CD4-positive, alpha-beta memory T cell (primary cell): ENCODE data around the gene PLCG2. TPM values are rescaled to one million over a fixed set of nuclear protein-coding genes. Genes with fewer than 3 reads are reported as not detected.
"Not testable (repeated sequence)": the region's sequence is repeated elsewhere in the genome, so short reads cannot be mapped to it uniquely, and the experiment has no call there.

Experiments
- CTCF ChIA-PET: fragments of 350-600 bp; sonication (Branson Sonifier 250); formaldehyde crosslinking; loops from one replicate; lab custom pipeline; 2021; ENCODE audit warnings: inconsistent platforms; ENCODE audit not compliant: partially characterized antibody; lab: Charles Lee
- POLR2A ChIA-PET: fragments of 350-600 bp; sonication (Branson Sonifier 250); formaldehyde crosslinking; loops from one replicate; lab custom pipeline; 2021; ENCODE audit not compliant: partially characterized antibody; lab: Charles Lee
- DNase-seq, 5 donors: peaks; one replicate each; pipeline versions ENCODE4 v3.0.0 to v3.0.0-alpha.2; 2020 to 2022; ENCODE audit warnings: mixed read lengths in 1 of 5
- H3K27ac ChIP-seq: one replicate; pipeline ENCODE4 v1.7.0; 2013; ENCODE audit warnings: low read depth, low read length
- H3K27me3 ChIP-seq: 2 replicates; pipeline ENCODE4 v1.7.0; 2013; ENCODE audit warnings: mild to moderate bottlenecking, low read length, moderate library complexity; ENCODE audit not compliant: insufficient read depth
- H3K36me3 ChIP-seq: 2 replicates; pipeline ENCODE4 v1.7.0; 2013; ENCODE audit warnings: mild to moderate bottlenecking, low read length, moderate library complexity; ENCODE audit not compliant: insufficient read depth
- H3K4me1 ChIP-seq: 2 replicates; pipeline ENCODE4 v1.7.0; 2013; ENCODE audit warnings: mild to moderate bottlenecking, low read length, moderate library complexity; ENCODE audit not compliant: insufficient read depth
- H3K4me3 ChIP-seq, 2 donors: one replicate each; pipeline ENCODE4 v1.7.0; 2013; ENCODE audit warnings: low read length in 2 of 2, mild to moderate bottlenecking in 1 of 2
- H3K9me3 ChIP-seq, 2 donors: one replicate each; pipeline ENCODE4 v1.7.0; 2013; ENCODE audit warnings: low read length in 2 of 2, control low read depth in 1 of 2; ENCODE audit not compliant: control insufficient read depth in 1 of 2
- H3K27ac Mint-ChIP-seq, 7 donors: one replicate each; pipeline ENCODE4 v1.8.0; 2020 to 2021; ENCODE audit warnings: mixed read lengths in 7 of 7, mild to moderate bottlenecking in 6 of 7, inconsistent platforms in 3 of 7, moderate library complexity in 3 of 7
- H3K27me3 Mint-ChIP-seq, 2 donors: one replicate each; pipeline ENCODE4 v1.8.0; 2020 to 2021; ENCODE audit warnings: mixed read lengths in 2 of 2
- H3K36me3 Mint-ChIP-seq, 2 donors: one replicate each; pipeline ENCODE4 v1.8.0; 2020 to 2021; ENCODE audit warnings: mixed read lengths in 2 of 2, inconsistent platforms in 1 of 2, mild to moderate bottlenecking in 1 of 2
- H3K4me1 Mint-ChIP-seq, 4 donors: one replicate each; pipeline ENCODE4 v1.8.0; 2020 to 2021; ENCODE audit warnings: mixed read lengths in 4 of 4, mild to moderate bottlenecking in 1 of 4
- H3K4me3 Mint-ChIP-seq, 8 donors: one replicate each; pipeline ENCODE4 v1.8.0; 2020 to 2021; ENCODE audit warnings: mixed read lengths in 8 of 8, mild to moderate bottlenecking in 7 of 8, moderate library complexity in 6 of 8, inconsistent platforms in 3 of 8
- H3K9me3 Mint-ChIP-seq, 8 donors: one replicate each; pipeline ENCODE4 v1.8.0; 2020 to 2021; ENCODE audit warnings: mixed read lengths in 8 of 8, mild to moderate bottlenecking in 5 of 8, inconsistent platforms in 3 of 8, moderate library complexity in 1 of 8
- intact Hi-C: fragments of 100-400 bp; cut with micrococcal nuclease; formaldehyde crosslinking; loops from one replicate; pipeline ENCODE4 v1.15.1; 2023
- polyA plus RNA-seq, 2 donors: library from polyadenylated mRNA; unstranded; fragments of 300-500 nt; fragmentation: Illumina TruSeq; gene quantifications; one replicate each; pipeline ENCODE4 v1.2.3, GENCODE V29; 2021
- total RNA-seq, 2 experiments: library from RNA; stranded (reverse); gene quantifications; one replicate each; pipeline ENCODE4 v1.2.3, GENCODE V29; 2021

The PLCG2 gene
- total and polyA plus RNA-seq, 4 experiments from 2014 or later = 0.63 to 2.4 (median 2.1) TPM

DNA sequence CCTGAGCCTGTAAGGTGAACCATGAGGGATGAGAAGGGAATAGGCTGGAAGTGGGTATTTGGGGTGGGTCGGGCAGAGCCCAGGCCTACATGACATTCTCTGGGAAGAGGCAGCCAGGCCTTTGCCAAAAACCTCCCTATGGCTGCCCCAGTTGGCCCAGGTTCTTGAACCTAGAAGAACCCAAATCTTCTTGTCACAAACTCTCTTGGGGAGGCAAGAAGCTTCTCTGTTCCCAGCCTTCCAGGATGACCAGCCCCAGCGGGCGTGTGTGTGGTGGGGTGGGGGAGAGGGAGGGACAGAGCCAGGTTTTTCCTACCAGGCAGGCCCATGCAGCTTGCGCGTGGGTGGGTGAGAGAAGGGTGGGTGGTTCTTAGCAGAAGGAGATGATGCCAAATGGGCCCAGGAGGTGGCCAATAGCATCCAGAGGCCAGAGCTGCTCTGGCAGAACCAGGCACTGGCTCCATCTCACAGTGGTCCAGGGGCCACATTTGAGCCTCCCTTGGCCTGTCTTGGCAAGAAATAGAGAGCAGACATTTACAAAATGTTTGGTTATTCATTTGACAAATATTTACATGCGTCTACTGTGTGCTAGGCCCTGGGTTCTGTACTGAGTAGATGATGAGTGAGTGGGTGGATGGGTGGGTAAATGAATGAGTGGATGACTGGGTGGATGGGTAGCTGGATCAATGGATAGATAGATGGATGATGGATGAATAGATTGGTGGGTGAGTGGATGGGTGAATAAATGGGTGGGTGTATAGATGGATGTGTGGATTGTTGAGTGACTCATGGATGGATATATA is 44.3 kb upstream of the PLCG2 start:
- Mint-ChIP-seq H3K36me3 (no peaks in the 10 kb centered on the region), H3K4me1 (peaks cover 8 to 19% (median 14%) of the 10 kb centered on the region in 4 donors), H3K27me3 (no peaks in the 10 kb centered on the region), H3K27ac (no peak overlapping the region), H3K9me3 (no peaks in the 10 kb centered on the region), H3K4me3 (no peak overlapping the region)
- H3K27ac ChIP-seq = no peak overlapping the region
- H3K4me3 ChIP-seq = no peak overlapping the region
- CTCF ChIA-PET = interaction anchor here (0.8 to 6.2 kb wide), 10 partner anchors 10 to 731 kb away, joined by 3 to 54 read pairs (median 6); no protein-coding TSS in a partner anchor
- DNase-seq = no peak
- POLR2A ChIA-PET = interaction anchor here (1.1 kb wide), 1 partner anchor 20 kb away, joined by 4 read pairs; no protein-coding TSS in a partner anchor
- intact Hi-C loops = no loop called here
- peaks cover 16% of the 10 kb centered on the region for H3K4me1 ChIP-seq
- H3K9me3 ChIP-seq = no peaks in the 10 kb centered on the region
- no peaks in the 10 kb centered on the region for H3K27me3 ChIP-seq
- no peaks in the 10 kb centered on the region for H3K36me3 ChIP-seq

DNA sequence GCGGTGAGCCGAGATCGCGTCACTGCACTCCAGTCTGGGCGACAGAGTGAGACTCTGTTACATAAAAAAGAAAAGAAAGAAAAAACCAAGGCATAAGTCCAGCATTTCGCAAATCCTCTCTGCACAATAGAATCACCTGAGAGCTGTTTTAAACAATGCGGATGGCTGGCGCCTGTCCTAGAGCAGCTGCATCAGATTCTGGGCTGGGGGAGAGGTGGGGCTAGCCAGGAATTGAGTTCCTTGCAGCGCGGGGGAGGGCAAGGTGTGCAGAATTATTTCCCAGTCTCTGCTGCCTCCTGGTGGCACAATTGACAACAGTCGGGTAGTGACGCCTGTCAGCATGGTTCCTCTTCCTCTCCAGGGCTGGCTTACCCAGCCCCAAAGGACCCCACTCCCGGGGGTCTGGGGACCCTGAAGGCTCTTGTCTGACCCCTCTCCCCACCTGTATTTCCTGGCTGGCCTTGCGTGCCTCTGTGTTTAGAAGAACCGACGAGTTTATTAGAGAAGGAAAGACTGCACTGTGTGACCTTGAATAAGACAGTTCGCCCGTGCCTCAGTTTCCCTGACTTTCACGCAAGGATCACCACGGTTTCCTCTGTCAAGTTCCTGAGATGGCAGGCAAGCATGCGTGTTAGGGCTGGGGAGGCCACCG is 41.1 kb upstream of the PLCG2 start:
- DNase-seq = peak; percentile 80 to 84 (median 81)
- Histone ChIP-seq H3K27me3 (no peaks in the 10 kb centered on the region), H3K4me3 (peak overlapping the region in 1 of 2 donors; percentile 3), H3K27ac (no peak overlapping the region), H3K9me3 (no peaks in the 10 kb centered on the region), H3K36me3 (no peaks in the 10 kb centered on the region), H3K4me1 (peaks cover 4% of the 10 kb centered on the region)
- Mint-ChIP-seq H3K27ac (peak overlapping the region in 5 of 7 donors; percentile 22 to 78 (median 30)), H3K4me3 (peak overlapping the region; percentile 67 to 82 (median 75)), H3K9me3 (no peaks in the 10 kb centered on the region), H3K27me3 (no peaks in the 10 kb centered on the region), H3K4me1 (peaks cover 0 to 12% (median 7%) of the 10 kb centered on the region in 4 donors), H3K36me3 (no peaks in the 10 kb centered on the region)
- CTCF ChIA-PET = interaction anchor here (0.7 to 6.2 kb wide), 18 partner anchors 9 to 734 kb away, joined by 3 to 54 read pairs (median 4); no protein-coding TSS in a partner anchor
- POLR2A ChIA-PET = interaction anchor here (0.6 to 1.2 kb wide), 2 partner anchors 338 to 535 kb away, joined by 3 to 4 read pairs; no protein-coding TSS in a partner anchor
- intact Hi-C loops = loop anchor here (1.0 to 2.0 kb wide), 3 partner anchors 15 to 335 kb away; no protein-coding TSS in a partner anchor

DNA sequence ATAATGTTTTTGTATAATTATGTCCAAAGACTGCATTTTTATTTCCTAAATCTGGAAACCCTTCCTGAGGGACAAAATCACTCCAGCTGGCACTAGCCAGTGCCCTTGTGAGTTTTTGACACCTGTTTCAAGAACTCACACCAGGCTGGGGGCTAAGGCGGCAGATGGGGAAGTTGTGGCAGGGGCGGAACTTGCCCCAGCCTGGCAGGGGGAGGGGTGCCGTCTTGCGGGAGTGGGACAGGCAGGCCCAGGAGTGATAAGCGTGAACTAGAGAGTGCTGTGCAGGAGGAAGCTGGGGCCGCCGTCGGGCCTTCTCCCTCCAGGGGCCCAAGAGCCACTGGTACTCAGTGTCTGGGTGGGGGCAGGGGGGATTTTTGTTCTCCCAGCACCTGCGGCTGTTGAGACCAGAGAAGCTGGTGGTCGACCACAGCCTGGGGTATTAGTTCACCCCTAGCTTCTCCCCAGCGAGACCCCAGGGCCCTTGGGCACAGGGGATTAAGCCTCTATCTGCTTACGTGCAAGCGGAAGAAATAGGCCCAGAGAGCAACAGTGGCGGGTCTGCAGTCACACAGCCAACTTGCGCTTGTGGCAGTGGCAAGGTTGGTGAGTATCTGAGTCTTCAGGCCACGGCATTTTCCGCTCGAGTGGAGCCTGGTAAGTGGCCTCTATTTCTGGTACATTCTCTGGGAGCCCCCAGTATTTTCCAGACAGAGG is 40.2 kb upstream of the PLCG2 start:
- POLR2A ChIA-PET = no interaction called here
- Histone ChIP-seq H3K27me3 (no peaks in the 10 kb centered on the region), H3K27ac (no peak overlapping the region), H3K4me3 (no peak overlapping the region), H3K9me3 (no peaks in the 10 kb centered on the region), H3K36me3 (no peaks in the 10 kb centered on the region), H3K4me1 (peaks cover 4% of the 10 kb centered on the region)
- H3K9me3 Mint-ChIP-seq = no peaks in the 10 kb centered on the region
- no peak overlapping the region for H3K27ac Mint-ChIP-seq
- no peaks in the 10 kb centered on the region for H3K36me3 Mint-ChIP-seq
- H3K27me3 Mint-ChIP-seq = no peaks in the 10 kb centered on the region
- intact Hi-C loops = loop anchor here (1.0 to 2.0 kb wide), 3 partner anchors 16 to 336 kb away; no protein-coding TSS in a partner anchor
- CTCF ChIA-PET = interaction anchor here (0.6 to 6.2 kb wide), 10 partner anchors 9 to 584 kb away, joined by 3 to 54 read pairs (median 10); no protein-coding TSS in a partner anchor
- no peak for DNase-seq
- H3K4me3 Mint-ChIP-seq = no peak overlapping the region
- peaks cover 0 to 12% (median 7%) of the 10 kb centered on the region in 4 donors for H3K4me1 Mint-ChIP-seq

DNA sequence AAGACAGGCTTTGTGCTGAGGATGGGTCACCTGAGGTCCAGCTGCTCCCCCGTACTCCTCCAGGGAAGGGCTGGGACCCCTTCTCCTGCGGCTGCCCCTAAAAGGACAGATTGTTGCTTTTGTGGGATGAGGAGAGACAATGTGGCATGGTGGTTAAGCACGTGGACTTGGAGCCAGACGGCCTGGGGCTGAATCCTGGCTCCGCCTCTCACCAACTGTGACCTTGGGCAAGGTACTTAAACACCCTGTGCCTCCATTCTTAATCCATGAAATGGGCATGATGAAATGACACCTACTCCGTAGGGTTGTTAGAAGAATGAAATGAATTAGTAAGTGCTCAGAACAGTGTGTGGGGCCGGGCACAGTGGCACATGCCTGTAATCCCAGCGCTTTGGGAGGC is 39.6 kb upstream of the PLCG2 start:
- intact Hi-C loops = loop anchor here (2.0 kb wide), 1 partner anchor 17 kb away; no protein-coding TSS in a partner anchor
- Histone ChIP-seq H3K36me3 (no peaks in the 10 kb centered on the region), H3K4me1 (peaks cover 4% of the 10 kb centered on the region), H3K27ac (no peak overlapping the region), H3K9me3 (no peaks in the 10 kb centered on the region), H3K4me3 (no peak overlapping the region), H3K27me3 (no peaks in the 10 kb centered on the region)
- H3K9me3 Mint-ChIP-seq = no peaks in the 10 kb centered on the region
- no peak overlapping the region for H3K27ac Mint-ChIP-seq
- DNase-seq = no peak
- H3K4me3 Mint-ChIP-seq = no peak overlapping the region
- H3K36me3 Mint-ChIP-seq = no peaks in the 10 kb centered on the region
- ChIA-PET CTCF (interaction anchor here (0.6 to 6.2 kb wide), 10 partner anchors 10 to 585 kb away, joined by 3 to 41 read pairs (median 8); no protein-coding TSS in a partner anchor), POLR2A (no interaction called here)
- H3K27me3 Mint-ChIP-seq = no peaks in the 10 kb centered on the region
- peaks cover 0 to 12% (median 7%) of the 10 kb centered on the region in 4 donors for H3K4me1 Mint-ChIP-seq

DNA sequence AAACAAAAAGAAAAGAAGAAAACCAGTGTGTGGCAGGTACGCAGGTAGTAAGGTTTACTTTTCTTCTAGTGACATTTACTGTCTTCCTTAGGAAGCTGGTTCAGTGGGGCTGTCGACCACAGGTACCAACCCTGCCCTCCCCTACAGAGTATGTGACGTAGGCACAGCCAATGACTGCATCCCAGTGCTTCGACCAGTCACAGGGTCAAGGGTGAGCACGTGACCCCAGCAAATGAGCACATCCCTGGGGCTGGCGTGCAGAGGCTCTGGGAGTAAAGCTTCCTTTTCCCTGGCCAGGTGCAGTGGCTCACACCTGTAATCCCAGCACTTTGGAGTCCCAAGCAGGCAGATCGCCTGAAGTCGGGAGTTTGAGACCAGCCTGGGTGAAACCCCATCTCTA is 38.9 kb upstream of the PLCG2 start:
- intact Hi-C loops = no loop called here
- no peak overlapping the region for H3K4me3 ChIP-seq
- H3K27ac ChIP-seq = no peak overlapping the region
- no peaks in the 10 kb centered on the region for H3K36me3 ChIP-seq
- ChIA-PET CTCF (interaction anchor here (0.6 to 6.2 kb wide), 8 partner anchors 10 to 535 kb away, joined by 3 to 41 read pairs (median 6); no protein-coding TSS in a partner anchor), POLR2A (no interaction called here)
- peaks cover 0 to 12% (median 7%) of the 10 kb centered on the region in 4 donors for H3K4me1 Mint-ChIP-seq
- H3K9me3 ChIP-seq = no peaks in the 10 kb centered on the region
- H3K27me3 ChIP-seq = no peaks in the 10 kb centered on the region
- H3K4me1 ChIP-seq = peaks cover 4% of the 10 kb centered on the region
- no peak overlapping the region for H3K4me3 Mint-ChIP-seq
- no peak for DNase-seq
- no peaks in the 10 kb centered on the region for H3K36me3 Mint-ChIP-seq
- H3K27me3 Mint-ChIP-seq = no peaks in the 10 kb centered on the region
- no peak overlapping the region for H3K27ac Mint-ChIP-seq
- H3K9me3 Mint-ChIP-seq = no peaks in the 10 kb centered on the region

DNA sequence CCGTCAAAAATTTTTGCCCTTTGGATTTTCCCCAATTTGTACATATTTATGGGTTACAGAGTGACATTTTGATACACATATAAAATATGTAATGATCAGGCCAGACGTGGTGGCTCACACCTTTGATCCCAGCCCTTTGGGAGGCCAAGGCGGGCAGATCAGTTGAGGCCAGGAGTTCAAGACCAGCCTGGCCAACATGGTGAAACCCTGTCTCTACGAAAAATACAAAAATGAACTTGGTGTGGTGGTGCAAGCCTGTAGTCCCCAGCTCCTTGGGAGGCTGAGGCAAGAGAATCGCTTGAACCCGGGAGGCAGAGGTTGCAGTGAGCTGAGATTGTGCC is 37.7 kb upstream of the PLCG2 start:
- H3K9me3 ChIP-seq, H3K36me3 ChIP-seq, POLR2A ChIA-PET, H3K27ac ChIP-seq, intact Hi-C loops, H3K4me3 Mint-ChIP-seq, DNase-seq, H3K4me3 ChIP-seq, H3K9me3 Mint-ChIP-seq, H3K36me3 Mint-ChIP-seq, H3K27me3 Mint-ChIP-seq, H3K27ac Mint-ChIP-seq, H3K27me3 ChIP-seq: not testable (repeated sequence)
- peaks cover 14% of the 10 kb centered on the region for H3K4me1 ChIP-seq
- CTCF ChIA-PET = interaction anchor here (0.8 to 1.5 kb wide), 3 partner anchors 119 to 817 kb away, joined by 3 to 5 read pairs (median 3); no protein-coding TSS in a partner anchor
- H3K4me1 Mint-ChIP-seq = peaks cover 3 to 21% (median 15%) of the 10 kb centered on the region in 4 donors
